Measurements from ENCODE around the gene TMPRSS2. TPM values are rescaled to one million over a fixed set of nuclear protein-coding genes. Genes with fewer than 3 reads are reported as not detected.

The TMPRSS2 gene
- total RNA-seq, 1 donor from 2014 or later: 0.84 TPM

DNA sequence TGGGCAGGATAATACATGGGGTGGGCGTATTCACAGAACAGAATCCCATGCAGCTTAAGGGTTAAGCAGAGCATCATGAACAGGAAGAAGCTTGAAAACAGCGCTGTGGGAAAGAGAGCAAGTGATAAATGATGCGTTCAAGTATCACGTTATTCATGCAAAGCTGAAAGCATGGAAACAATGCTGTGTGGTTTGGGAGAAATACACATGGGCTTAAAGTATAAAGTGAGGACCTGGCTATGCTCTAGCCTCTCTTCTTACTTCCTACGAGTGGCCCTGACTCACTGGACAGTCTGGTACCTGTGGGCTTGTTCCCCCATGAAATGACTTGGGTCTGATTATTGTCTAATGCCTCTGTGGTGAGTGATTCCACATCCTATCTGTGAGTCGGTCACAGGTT lies 25.7 kb downstream of the TMPRSS2 start:
- Histone ChIP-seq H3K79me2 (ENCODE audit: insufficient read depth, low read length) (no peaks in the 10 kb centered on the region), H3K27me3 (ENCODE audit: insufficient read depth, low read length) (no peaks in the 10 kb centered on the region), H2AFZ (ENCODE audit: low read depth, low read length) (peak overlapping the region; percentile 29), H3K36me3 (ENCODE audit: insufficient read depth, low read length) (no peaks in the 10 kb centered on the region), H4K20me1 (ENCODE audit: insufficient read depth, low read length) (no peaks in the 10 kb centered on the region), H3K9ac (ENCODE audit: low read length) (peak overlapping the region; percentile 32), H3K9me3 (ENCODE audit: insufficient read depth, low read depth, low read length) (no peaks in the 10 kb centered on the region), H3K4me3 (ENCODE audit: insufficient read depth, low read depth, low read length) (no peak overlapping the region), H3K27ac (ENCODE audit: low read depth, low read length) (peak overlapping the region; percentile 44), H3K4me2 (ENCODE audit: low read length) (peak overlapping the region; percentile 71), H3K4me1 (ENCODE audit: insufficient read depth, low read length) (peaks cover 28% of the 10 kb centered on the region)
- FAIRE-seq (peak; percentile 29), DNase-seq (ENCODE audit: low read depth) (peak; percentile 97)
- Mint-ChIP-seq H3K36me3 (ENCODE audit: low read depth, unreplicated experiment) (no peaks in the 10 kb centered on the region), H3K4me3 (ENCODE audit: unreplicated experiment) (no peak overlapping the region), H3K4me1 (ENCODE audit: low read depth, unreplicated experiment) (peaks cover 57% of the 10 kb centered on the region), H3K27ac (ENCODE audit: unreplicated experiment) (peak overlapping the region; percentile 88), H3K9me3 (ENCODE audit: unreplicated experiment) (no peaks in the 10 kb centered on the region), H3K27me3 (ENCODE audit: low read depth, unreplicated experiment) (no peaks in the 10 kb centered on the region)
- TF ChIP-seq EZH2 (IDR thresholded peaks at IDR 0.05; ENCODE audit: insufficient read depth, low read length) (no peak), CTCF (IDR thresholded peaks at IDR 0.05; ENCODE audit: insufficient read depth, low read depth, low read length) (no peak)

DNA sequence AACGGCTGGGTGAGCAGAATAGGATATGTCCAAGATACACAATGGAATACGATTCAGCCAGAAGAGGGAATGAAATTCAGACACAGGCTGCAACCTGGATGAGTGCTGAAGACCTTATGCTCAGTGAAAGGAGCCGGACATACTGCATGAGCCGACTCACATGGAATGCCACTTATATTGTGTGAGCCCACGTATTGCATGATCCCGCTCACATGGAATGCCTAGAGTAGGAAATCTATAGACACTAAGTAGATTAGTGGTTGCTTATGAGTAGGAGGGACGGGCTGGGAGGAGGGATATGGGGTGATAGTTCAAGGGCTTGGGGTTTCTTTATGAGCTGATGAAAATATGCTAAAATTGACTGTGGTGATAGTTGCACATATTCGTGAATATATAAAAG lies 26.8 kb downstream of the TMPRSS2 start:
- Histone ChIP-seq H3K27ac (ENCODE audit: low read depth, low read length) (no peak overlapping the region), H2AFZ (ENCODE audit: low read depth, low read length) (peak overlapping the region; percentile 21), H3K4me3 (ENCODE audit: insufficient read depth, low read depth, low read length) (no peak overlapping the region), H3K79me2 (ENCODE audit: insufficient read depth, low read length) (no peaks in the 10 kb centered on the region), H3K36me3 (ENCODE audit: insufficient read depth, low read length) (no peaks in the 10 kb centered on the region), H3K4me2 (ENCODE audit: low read length) (no peak overlapping the region), H3K4me1 (ENCODE audit: insufficient read depth, low read length) (peaks cover 20% of the 10 kb centered on the region), H3K27me3 (ENCODE audit: insufficient read depth, low read length) (no peaks in the 10 kb centered on the region), H4K20me1 (ENCODE audit: insufficient read depth, low read length) (no peaks in the 10 kb centered on the region), H3K9ac (ENCODE audit: low read length) (no peak overlapping the region), H3K9me3 (ENCODE audit: insufficient read depth, low read depth, low read length) (no peaks in the 10 kb centered on the region)
- H3K4me3 Mint-ChIP-seq (ENCODE audit: unreplicated experiment): no peak overlapping the region
- H3K27me3 Mint-ChIP-seq (ENCODE audit: low read depth, unreplicated experiment): no peaks in the 10 kb centered on the region
- DNase-seq (ENCODE audit: low read depth): peak; percentile 80
- no peaks in the 10 kb centered on the region for H3K36me3 Mint-ChIP-seq (ENCODE audit: low read depth, unreplicated experiment)
- no peak for FAIRE-seq
- no peaks in the 10 kb centered on the region for H3K9me3 Mint-ChIP-seq (ENCODE audit: unreplicated experiment)
- no peak for TF ChIP-seq EZH2 (IDR thresholded peaks at IDR 0.05; ENCODE audit: insufficient read depth, low read length)
- no peak for TF ChIP-seq CTCF (IDR thresholded peaks at IDR 0.05; ENCODE audit: insufficient read depth, low read depth, low read length)
- H3K27ac Mint-ChIP-seq (ENCODE audit: unreplicated experiment): peak overlapping the region; percentile 88
- H3K4me1 Mint-ChIP-seq (ENCODE audit: low read depth, unreplicated experiment): peaks cover 49% of the 10 kb centered on the region

GRCh38 chr21:41480086-41480690 lies 27.8 kb downstream of the TMPRSS2 start:
- peak overlapping the region; percentile 88 for H3K27ac Mint-ChIP-seq (ENCODE audit: unreplicated experiment)

More at GRCh38 chr21:41480086-41480690, 27.8 kb downstream of the TMPRSS2 start:
- Histone ChIP-seq H3K27ac (ENCODE audit: low read depth, low read length) (no peak overlapping the region), H2AFZ (ENCODE audit: low read depth, low read length) (no peak overlapping the region), H3K4me1 (ENCODE audit: insufficient read depth, low read length) (peaks cover 11% of the 10 kb centered on the region), H3K4me3 (ENCODE audit: insufficient read depth, low read depth, low read length) (no peak overlapping the region), H3K79me2 (ENCODE audit: insufficient read depth, low read length) (no peaks in the 10 kb centered on the region), H3K36me3 (ENCODE audit: insufficient read depth, low read length) (no peaks in the 10 kb centered on the region), H3K9ac (ENCODE audit: low read length) (no peak overlapping the region), H4K20me1 (ENCODE audit: insufficient read depth, low read length) (no peaks in the 10 kb centered on the region), H3K27me3 (ENCODE audit: insufficient read depth, low read length) (no peaks in the 10 kb centered on the region), H3K4me2 (ENCODE audit: low read length) (no peak overlapping the region), H3K9me3 (ENCODE audit: insufficient read depth, low read depth, low read length) (no peaks in the 10 kb centered on the region)
- no peaks in the 10 kb centered on the region for H3K9me3 Mint-ChIP-seq (ENCODE audit: unreplicated experiment)
- no peaks in the 10 kb centered on the region for H3K36me3 Mint-ChIP-seq (ENCODE audit: low read depth, unreplicated experiment)
- no peak for DNase-seq (ENCODE audit: low read depth)
- no peak for FAIRE-seq
- TF ChIP-seq CTCF (IDR thresholded peaks at IDR 0.05; ENCODE audit: insufficient read depth, low read depth, low read length) (no peak), EZH2 (IDR thresholded peaks at IDR 0.05; ENCODE audit: insufficient read depth, low read length) (no peak)
- H3K4me3 Mint-ChIP-seq (ENCODE audit: unreplicated experiment): peak overlapping the region; percentile 20
- H3K4me1 Mint-ChIP-seq (ENCODE audit: low read depth, unreplicated experiment): peaks cover 44% of the 10 kb centered on the region
- no peaks in the 10 kb centered on the region for H3K27me3 Mint-ChIP-seq (ENCODE audit: low read depth, unreplicated experiment)
